Measurements from ENCODE around the gene MAP4K3. TPM values are rescaled to one million over a fixed set of nuclear protein-coding genes. Genes with fewer than 3 reads are reported as not detected.

Gene MAP4K3
- total and polyA plus RNA-seq, 9 of the 15 experiments (the other 6 are each of a cell fraction or from before 2014, with no cell fraction given) = 3.1 to 30.0 (median 16.9) TPM

GRCh38 chr2:39468579-39469451 lies 31.7 kb upstream of the MAP4K3 start:
- Histone ChIP-seq H3K27me3 (ENCODE audit: control insufficient read depth in 2 of 2, insufficient read depth in 2 of 2, low read length in 2 of 2) (no peaks in the 10 kb centered on the region), H3K9me3 (replicated peaks; ENCODE audit: control insufficient read depth, insufficient read depth, low read depth, low read length) (no peaks in the 10 kb centered on the region), H2AFZ (ENCODE audit: low read depth, low read length) (peak overlapping the region; percentile 48; the same call in 1 of the 2 replicates), H3K4me1 (replicated peaks in 1 of 2; ENCODE audit: control insufficient read depth in 2 of 2, insufficient read depth in 2 of 2, low read length in 2 of 2) (peaks cover 7 to 25% of the 10 kb centered on the region in 2 experiments), H3K9me1 (ENCODE audit: control insufficient read depth, insufficient read depth, low read length) (no peaks in the 10 kb centered on the region), H3K4me3 (no peak overlapping the region), H3K4me2 (ENCODE audit: insufficient read depth, low read length) (no peak overlapping the region), H3K36me3 (ENCODE audit: control insufficient read depth, insufficient read depth, low read length) (no peaks in the 10 kb centered on the region), H4K20me1 (replicated peaks; ENCODE audit: control insufficient read depth, insufficient read depth, low read length) (no peaks in the 10 kb centered on the region), H3K9ac (ENCODE audit: insufficient read depth in 1 of 2, low read depth in 2 of 2, low read length in 2 of 2) (no peak overlapping the region), H3K79me2 (ENCODE audit: control insufficient read depth, insufficient read depth, low read length) (no peaks in the 10 kb centered on the region), H3K27ac (ENCODE audit: extremely low read depth, low read depth, low read length) (peak overlapping the region; percentile 64; the same call in 1 of the 3 replicates)
- DNase-seq (ENCODE audit: extremely low read depth in 1 of 4, low spot score in 3 of 4) (no peak), ATAC-seq (peak; percentile 39), FAIRE-seq (peak; percentile 19)
- POLR2A ChIA-PET = interaction anchor here (1.1 to 1.5 kb wide), 3 partner anchors 10 to 28 kb away, joined by 3 to 5 read pairs (median 4); no protein-coding TSS in a partner anchor
- BruUV-seq (replicated peaks) = no TSS peak
- CTCF ChIA-PET (ENCODE audit: low intra/inter-chr PET ratio) = no interaction called here
- intact Hi-C loops (cut with micrococcal nuclease) (no loop called here), in situ Hi-C loops (cut with MboI) (no loop called here)
- 80% methylated on average over 4 of the region's 4 CpGs for WGBS (ENCODE audit: insufficient coverage, low coverage, missing lambda C conversion rate)
- TF ChIP-seq RBM25 (IDR thresholded peaks at IDR 0.05; ENCODE audit: low read depth, low read length, severe bottlenecking) (no peak), MED1 (CRISPR knock-in tag; IDR thresholded peaks at IDR 0.05; ENCODE audit: borderline replicate concordance) (no peak), GATA2 (CRISPR knock-in tag; IDR thresholded peaks at IDR 0.05) (no peak), GTF2E2 (tag; IDR thresholded peaks at IDR 0.05) (0 out of 2 replicates have a peak, but pooled peaks have one; percentile 10), CREB3L1 (IDR thresholded peaks at IDR 0.05; ENCODE audit: borderline replicate concordance, low read depth) (no peak), CEBPB (tag; IDR thresholded peaks at IDR 0.05) (peak; percentile 88), CEBPG (CRISPR knock-in tag; IDR thresholded peaks at IDR 0.05) (no peak), CEBPG (tag; conservative IDR thresholded peaks at IDR 0.05 in 1 of 2, IDR thresholded peaks at IDR 0.05 in 1 of 2) (peak; percentile 66 to 76), GABPA (tag; conservative IDR thresholded peaks at IDR 0.05; ENCODE audit: low read depth) (peak; percentile 5; the same call in 1 of the 2 replicates), NR2C2 (CRISPR knock-in tag; IDR thresholded peaks at IDR 0.05) (no peak), NR2C2 (tag; IDR thresholded peaks at IDR 0.05) (peak; percentile 5; the same call in 1 of the 2 replicates)
